ENCODE data around the gene COMT.
A peak's percentile ranks its signal among the peaks of the same experiment; 100 is the strongest.

COMT gene

DNA sequence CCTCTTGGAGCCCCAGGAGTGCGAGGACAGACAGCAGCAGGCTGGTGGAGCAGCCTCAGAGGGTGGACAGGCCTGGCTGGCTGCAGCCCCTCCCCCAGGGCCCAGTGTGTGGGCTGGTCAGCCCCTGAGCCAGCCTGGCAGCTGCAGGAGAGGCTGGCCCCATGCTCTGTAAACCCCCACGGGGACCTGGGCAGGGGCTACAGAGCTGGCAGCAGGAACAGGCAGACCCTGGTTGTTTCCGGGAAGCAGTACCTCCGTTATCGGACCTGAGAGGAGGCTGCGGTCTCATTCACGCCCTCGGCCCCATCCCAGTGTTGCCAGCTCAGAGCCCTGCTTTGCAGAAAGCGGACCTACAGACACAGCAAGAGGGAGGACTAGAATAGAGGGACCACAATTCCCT lies 38.5 kb upstream of the COMT start:
- no peak for TF ChIP-seq ZNF473 (tag by site-specific recombination; IDR thresholded peaks at IDR 0.05)
- TF ChIP-seq ZBTB17 (tag by site-specific recombination; IDR thresholded peaks at IDR 0.05): no peak
- TF ChIP-seq ZNF488 (tag by site-specific recombination; IDR thresholded peaks at IDR 0.05): no peak
- TF ChIP-seq ZNF433 (tag by site-specific recombination; IDR thresholded peaks at IDR 0.05; ENCODE audit: low read depth): no peak
- no peak for TF ChIP-seq BCL11B (tag by site-specific recombination; IDR thresholded peaks at IDR 0.05; ENCODE audit: low read depth)
- no peak for TF ChIP-seq HOXA7 (CRISPR knock-in tag; IDR thresholded peaks at IDR 0.05; ENCODE audit: borderline replicate concordance)
- no peak for TF ChIP-seq SALL2 (tag by site-specific recombination; IDR thresholded peaks at IDR 0.05; ENCODE audit: borderline replicate concordance)
- no peak for TF ChIP-seq ZNF174 (tag by site-specific recombination; IDR thresholded peaks at IDR 0.05)
- TF ChIP-seq ZNF776 (tag by site-specific recombination; IDR thresholded peaks at IDR 0.05; ENCODE audit: borderline replicate concordance): no peak
- no peak for TF ChIP-seq BCL6B (tag by site-specific recombination; IDR thresholded peaks at IDR 0.05)
- TF ChIP-seq ZFHX2 (tag by site-specific recombination; conservative IDR thresholded peaks at IDR 0.05): peak; percentile 46
- TF ChIP-seq ZNF184 (tag by site-specific recombination; IDR thresholded peaks at IDR 0.05): no peak
- TF ChIP-seq ZNF626 (tag by site-specific recombination; IDR thresholded peaks at IDR 0.05): no peak
- 0 out of 2 replicates have a peak, but pooled peaks have one; percentile 16 for TF ChIP-seq ZNF341 (tag by site-specific recombination; IDR thresholded peaks at IDR 0.05; ENCODE audit: low read depth)
- TF ChIP-seq EGR2 (tag by site-specific recombination; IDR thresholded peaks at IDR 0.05; ENCODE audit: low read depth): peak; percentile 30; the same call in 1 of the 2 replicates
- peak; percentile 67 for TF ChIP-seq ZIC2 (tag by site-specific recombination; IDR thresholded peaks at IDR 0.05)
- TF ChIP-seq MEIS1 (CRISPR knock-in tag; IDR thresholded peaks at IDR 0.05; ENCODE audit: borderline replicate concordance): no peak
- no peak for TF ChIP-seq ZNF140 (tag by site-specific recombination; IDR thresholded peaks at IDR 0.05)
- TF ChIP-seq ZNF121 (tag by site-specific recombination; IDR thresholded peaks at IDR 0.05): no peak
- no peak for TF ChIP-seq ZNF555 (tag by site-specific recombination; conservative IDR thresholded peaks at IDR 0.05)
- no peak for TF ChIP-seq ZBTB6 (tag by site-specific recombination; IDR thresholded peaks at IDR 0.05)
- no peak for TF ChIP-seq ZNF830 (tag by site-specific recombination; IDR thresholded peaks at IDR 0.05; ENCODE audit: low read depth)
- TF ChIP-seq ZNF354C (tag by site-specific recombination; IDR thresholded peaks at IDR 0.05; ENCODE audit: borderline replicate concordance, low read depth): no peak
- no peak for TF ChIP-seq ZBTB8A (tag by site-specific recombination; IDR thresholded peaks at IDR 0.05)
- no peak for TF ChIP-seq ZSCAN30 (tag by site-specific recombination; IDR thresholded peaks at IDR 0.05)
- ChIA-PET CTCF (interaction anchor here (0.6 to 4.8 kb wide), 6 partner anchors 8 to 172 kb away, joined by 3 to 45 read pairs (median 5); no protein-coding TSS in a partner anchor), POLR2A (interaction anchor here (1.3 kb wide), 1 partner anchor 22 kb away, joined by 3 read pairs; no protein-coding TSS in a partner anchor)
- Histone ChIP-seq H3K36me3 (ENCODE audit: control insufficient read depth in 2 of 2, insufficient read depth in 1 of 2, low read length in 2 of 2) (peaks cover 0 to 4% of the 10 kb centered on the region in 2 experiments; a peak in 1 of 3 replicates), H3K4me1 (ENCODE audit: control insufficient read depth, insufficient read depth, low read length) (no peaks in the 10 kb centered on the region), H3K9me3 (ENCODE audit: control insufficient read depth, insufficient read depth, low read depth, low read length) (no peaks in the 10 kb centered on the region), H3K27ac (ENCODE audit: extremely low read depth, low read depth, low read length) (no peak overlapping the region), H3K4me3 (ENCODE audit: low read depth, low read length) (no peak overlapping the region)
